Endothelial cell of umbilical vein (primary cell): ENCODE data around the gene SPACA7.

Source experiments
- EZH2 ChIP-seq: IDR thresholded peaks from 2 replicates; pipeline ENCODE4 v1.6.1; 2012; ENCODE audit warnings: borderline replicate concordance, low read depth, mild to moderate bottlenecking, moderate library complexity, low read length, inconsistent platforms; ENCODE audit not compliant: severe bottlenecking
- FOS ChIP-seq: IDR thresholded peaks from 2 replicates; pipeline ENCODE4 v1.6.1; 2011; ENCODE audit warnings: mild to moderate bottlenecking, low read length, moderate library complexity, borderline replicate concordance; ENCODE audit not compliant: insufficient read depth
- GATA2 ChIP-seq: IDR thresholded peaks from 2 replicates; pipeline ENCODE4 v1.7.0; 2011; ENCODE audit warnings: low read depth, mild to moderate bottlenecking, moderate library complexity, mixed read lengths, low read length; ENCODE audit not compliant: insufficient read length, insufficient read depth
- MYC ChIP-seq: IDR thresholded peaks from one replicate; pipeline ENCODE4 v1.6.1; 2011; ENCODE audit warnings: mild to moderate bottlenecking, low read depth, low read length
- POLR2A ChIP-seq: IDR thresholded peaks from 2 replicates; pipeline ENCODE4 v1.6.1; 2012; ENCODE audit warnings: low read depth, mild to moderate bottlenecking, control low read depth, low read length
- POLR2AphosphoS5 ChIP-seq: IDR thresholded peaks from 2 replicates; pipeline ENCODE4 v1.6.1; 2012; ENCODE audit warnings: low read depth, mild to moderate bottlenecking, control low read depth, low read length, moderate library complexity; ENCODE audit not compliant: insufficient read depth
- TF ChIP-seq, protein P1 (sequence below), 2 donors: IDR thresholded peaks; 1 replicate in 1 of 2; 2 replicates in 1 of 2; pipeline ENCODE4 v1.5.1; 2011; ENCODE audit warnings: low read length in 2 of 2, mild to moderate bottlenecking in 2 of 2, moderate library complexity in 2 of 2, control low read depth in 1 of 2, inconsistent platforms in 1 of 2, low read depth in 1 of 2; ENCODE audit not compliant: insufficient read depth in 1 of 2; ENCODE audit errors: extremely low read depth in 1 of 2
- TF ChIP-seq, protein P2 (sequence below): IDR thresholded peaks from 2 replicates; pipeline ENCODE4 v1.6.1; 2011; ENCODE audit not compliant: insufficient read depth, insufficient read length

GRCh38 chr13:112449545-112449930 is 73.4 kb downstream of the SPACA7 start:
- no peak for TF ChIP-seq MYC
- TF ChIP-seq, protein P1, sequence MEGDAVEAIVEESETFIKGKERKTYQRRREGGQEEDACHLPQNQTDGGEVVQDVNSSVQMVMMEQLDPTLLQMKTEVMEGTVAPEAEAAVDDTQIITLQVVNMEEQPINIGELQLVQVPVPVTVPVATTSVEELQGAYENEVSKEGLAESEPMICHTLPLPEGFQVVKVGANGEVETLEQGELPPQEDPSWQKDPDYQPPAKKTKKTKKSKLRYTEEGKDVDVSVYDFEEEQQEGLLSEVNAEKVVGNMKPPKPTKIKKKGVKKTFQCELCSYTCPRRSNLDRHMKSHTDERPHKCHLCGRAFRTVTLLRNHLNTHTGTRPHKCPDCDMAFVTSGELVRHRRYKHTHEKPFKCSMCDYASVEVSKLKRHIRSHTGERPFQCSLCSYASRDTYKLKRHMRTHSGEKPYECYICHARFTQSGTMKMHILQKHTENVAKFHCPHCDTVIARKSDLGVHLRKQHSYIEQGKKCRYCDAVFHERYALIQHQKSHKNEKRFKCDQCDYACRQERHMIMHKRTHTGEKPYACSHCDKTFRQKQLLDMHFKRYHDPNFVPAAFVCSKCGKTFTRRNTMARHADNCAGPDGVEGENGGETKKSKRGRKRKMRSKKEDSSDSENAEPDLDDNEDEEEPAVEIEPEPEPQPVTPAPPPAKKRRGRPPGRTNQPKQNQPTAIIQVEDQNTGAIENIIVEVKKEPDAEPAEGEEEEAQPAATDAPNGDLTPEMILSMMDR (IDR thresholded peaks at IDR 0.05; ENCODE audit: extremely low read depth in 1 of 2, insufficient read depth in 1 of 2, low read depth in 1 of 2, low read length in 2 of 2) = no peak
- TF ChIP-seq POLR2AphosphoS5 = no peak
- TF ChIP-seq FOS = no peak
- TF ChIP-seq EZH2 = no peak
- TF ChIP-seq, protein P2, sequence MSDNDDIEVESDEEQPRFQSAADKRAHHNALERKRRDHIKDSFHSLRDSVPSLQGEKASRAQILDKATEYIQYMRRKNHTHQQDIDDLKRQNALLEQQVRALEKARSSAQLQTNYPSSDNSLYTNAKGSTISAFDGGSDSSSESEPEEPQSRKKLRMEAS = no peak
- TF ChIP-seq POLR2A = no peak
- no peak for TF ChIP-seq GATA2
